OCI-LY7 (cell line): ENCODE results near the gene ARRDC3.

Source experiments
- CTCF ChIP-seq: fragments of 200-600 bp; sonication (generic); conservative IDR thresholded peaks from 2 replicates; pipeline ENCODE4 v1.5.1; 2014; ENCODE audit warnings: mild to moderate bottlenecking, antibody characterized with exemption, low read length, moderate library complexity, mixed read lengths
- EZH2phosphoT487 ChIP-seq: fragments of 200-600 bp; sonication (generic); IDR thresholded peaks from 2 replicates; pipeline ENCODE4 v1.6.1; 2018; ENCODE audit warnings: low read depth, borderline replicate concordance, mild to moderate bottlenecking, mixed run types, antibody characterized with exemption, low read length, moderate library complexity, mixed read lengths

- TF ChIP-seq EZH2phosphoT487 (no peak), CTCF (no peak)
Measured at GRCh38 chr5:91416491-91416890, 33.4 kb upstream of the ARRDC3 start.
